G401.6 (cell line): Measurements from ENCODE around the gene MYL6.
"Not testable (repeated sequence)": the region's sequence is repeated elsewhere in the genome, so short reads cannot be mapped to it uniquely, and the experiment has no call there.

Experiments used
- FAIRE-seq: peaks from 2 replicates; lab custom pipeline; 2012; peaks lifted over from hg19 to GRCh38; lab: Jason Lieb, UNC

Gene MYL6

DNA sequence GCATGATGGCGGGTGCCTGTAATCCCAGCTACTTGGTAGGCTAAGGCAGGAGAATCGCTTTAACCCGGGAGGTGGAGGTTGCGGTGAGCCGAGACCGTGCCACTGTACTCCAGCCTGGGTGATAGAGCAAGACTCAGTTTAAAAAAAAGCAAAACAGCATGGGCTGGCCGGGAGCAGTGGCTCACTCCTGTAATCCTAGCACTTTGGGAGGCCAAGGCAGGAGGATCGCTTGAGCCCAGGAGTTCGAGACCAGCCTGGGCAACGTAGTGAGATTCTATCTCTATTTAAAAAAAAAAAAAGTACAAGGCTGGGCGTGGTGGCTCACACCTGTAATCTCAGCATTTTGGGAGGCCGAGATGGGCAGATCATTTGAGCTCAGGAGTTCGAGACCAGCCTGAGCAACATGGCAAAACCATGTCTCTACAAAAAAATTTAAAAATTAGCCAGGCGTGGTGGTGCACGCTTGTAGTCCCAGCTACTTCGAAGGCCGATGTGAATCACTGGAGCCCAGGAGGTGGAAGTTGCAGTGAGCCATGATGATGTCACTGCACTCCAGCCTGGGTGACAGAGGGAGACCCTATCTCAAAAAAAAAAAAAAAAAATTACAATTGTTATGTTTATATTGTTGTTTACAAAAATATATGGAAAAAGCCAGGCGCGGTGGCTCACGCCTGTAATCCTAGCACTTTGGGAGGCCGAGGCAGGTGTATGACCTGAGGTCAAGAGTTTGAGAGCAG is 1.5 kb upstream of the MYL6 start:
- FAIRE-seq, result not testable (repeated sequence)

DNA sequence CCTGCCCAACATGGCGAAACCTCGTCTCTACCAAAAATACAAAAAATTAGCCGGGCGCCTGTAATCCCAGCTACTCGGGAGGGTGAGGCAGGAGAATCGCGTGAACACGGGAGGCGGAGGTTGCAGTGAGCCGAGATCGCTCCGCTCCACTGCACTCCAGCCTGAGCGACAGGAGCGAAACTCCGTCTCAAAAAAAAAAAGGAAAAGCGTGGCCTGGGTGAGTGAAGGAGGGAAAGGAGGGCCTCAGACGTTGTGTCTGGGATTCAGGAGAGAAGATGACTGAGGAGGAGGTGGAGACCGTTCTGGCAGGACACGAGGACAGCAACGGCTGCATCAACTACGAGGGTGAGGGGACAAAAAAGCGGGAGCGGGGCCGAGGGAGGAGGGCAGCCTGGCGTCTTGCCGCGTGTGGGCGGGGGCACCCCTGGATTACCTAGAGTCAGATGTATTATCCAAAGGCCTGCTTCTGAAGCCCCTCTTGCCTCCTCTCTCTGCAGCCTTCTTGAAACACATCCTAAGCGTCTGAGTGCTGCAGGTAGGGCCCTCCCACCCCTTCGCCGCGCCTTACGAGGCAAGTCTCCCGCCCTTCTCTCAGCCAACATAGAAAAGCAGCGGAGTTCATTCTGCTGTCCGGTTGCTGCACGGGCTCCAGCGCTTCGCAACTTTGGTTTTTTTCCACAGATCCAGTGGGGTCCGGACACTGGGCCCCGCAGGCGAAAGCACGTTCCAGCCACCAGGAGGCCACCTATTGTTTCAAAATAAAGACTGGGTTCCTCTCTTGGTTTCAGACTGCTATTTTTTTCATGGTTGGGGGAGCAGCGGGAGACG is 744 bp upstream of the MYL6 start:
- FAIRE-seq, result peak; percentile 66

DNA sequence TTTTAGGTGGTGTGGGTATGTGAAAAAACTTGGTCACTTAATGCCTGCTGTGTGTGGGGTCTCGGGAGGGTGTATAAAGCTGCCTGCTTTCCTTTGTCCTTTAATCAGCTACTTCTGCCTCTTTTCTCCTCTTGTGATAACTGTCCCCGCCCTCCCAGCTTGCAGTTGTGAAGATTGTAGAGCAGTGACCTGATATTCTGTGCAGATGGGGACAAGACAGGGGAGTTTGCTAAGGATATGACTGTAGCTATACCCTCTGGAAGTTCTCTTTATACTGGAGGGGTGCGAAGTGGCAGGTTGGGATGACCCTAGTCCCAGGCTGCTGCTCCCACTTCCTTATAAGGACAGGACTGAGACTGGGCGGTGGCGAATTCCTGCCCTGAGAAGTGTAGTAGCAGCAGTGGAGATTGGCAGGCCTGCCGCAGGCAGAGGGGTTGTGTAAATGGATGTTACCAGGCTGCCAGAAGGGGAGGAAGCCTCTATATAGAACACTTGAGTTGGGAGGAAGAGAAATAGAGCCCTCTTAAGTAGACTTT is 835 bp downstream of the MYL6 start:
- no peak for FAIRE-seq

DNA sequence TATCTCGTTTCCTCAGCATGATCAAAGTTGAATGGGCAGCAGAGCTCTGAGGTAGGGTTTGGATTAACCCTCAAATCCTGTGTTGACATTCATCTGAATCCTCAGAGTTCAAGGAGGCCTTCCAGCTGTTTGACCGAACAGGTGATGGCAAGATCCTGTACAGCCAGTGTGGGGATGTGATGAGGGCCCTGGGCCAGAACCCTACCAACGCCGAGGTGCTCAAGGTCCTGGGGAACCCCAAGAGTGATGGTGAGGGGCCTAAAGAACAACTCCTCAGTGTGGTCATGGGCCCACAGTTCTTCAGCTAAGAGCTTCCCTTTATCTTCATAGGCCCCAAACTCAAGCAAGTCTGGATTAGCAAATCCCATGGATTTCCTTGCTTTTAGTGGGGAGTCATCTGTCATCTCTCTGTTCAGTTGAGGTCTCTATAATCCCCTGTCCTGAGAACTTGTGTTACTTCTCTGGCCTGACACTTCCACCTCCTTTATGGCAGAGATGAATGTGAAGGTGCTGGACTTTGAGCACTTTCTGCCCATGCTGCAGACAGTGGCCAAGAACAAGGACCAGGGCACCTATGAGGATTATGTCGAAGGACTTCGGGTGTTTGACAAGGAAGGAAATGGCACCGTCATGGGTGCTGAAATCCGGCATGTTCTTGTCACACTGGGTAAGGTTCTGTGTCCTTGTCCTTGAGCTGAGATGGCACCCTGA is 1.5 kb downstream of the MYL6 start:
- FAIRE-seq, result no peak

DNA sequence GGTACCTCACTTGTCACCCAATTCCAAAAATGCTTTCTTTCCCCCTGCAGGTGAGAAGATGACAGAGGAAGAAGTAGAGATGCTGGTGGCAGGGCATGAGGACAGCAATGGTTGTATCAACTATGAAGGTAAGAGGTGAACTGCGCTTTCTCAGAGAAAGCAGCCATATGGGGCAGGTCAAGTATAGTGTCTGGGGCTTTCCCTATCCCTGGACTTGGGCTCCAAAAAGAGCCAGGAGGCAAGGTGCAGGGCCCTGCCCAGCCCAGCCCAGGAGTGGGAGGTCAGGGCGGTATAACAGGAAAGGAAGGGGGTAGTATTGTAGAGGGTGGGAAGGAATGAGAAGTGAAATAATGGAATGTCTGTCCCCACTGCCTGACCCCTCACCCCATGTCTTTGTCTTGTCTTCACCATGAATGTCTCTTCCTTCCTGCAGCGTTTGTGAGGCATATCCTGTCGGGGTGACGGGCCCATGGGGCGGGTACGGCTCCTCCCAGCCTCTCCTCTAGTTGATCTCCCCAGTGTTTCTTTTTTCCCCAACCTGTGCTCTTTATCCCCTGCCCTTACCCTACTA is 2.1 kb downstream of the MYL6 start:
- no peak for FAIRE-seq

DNA sequence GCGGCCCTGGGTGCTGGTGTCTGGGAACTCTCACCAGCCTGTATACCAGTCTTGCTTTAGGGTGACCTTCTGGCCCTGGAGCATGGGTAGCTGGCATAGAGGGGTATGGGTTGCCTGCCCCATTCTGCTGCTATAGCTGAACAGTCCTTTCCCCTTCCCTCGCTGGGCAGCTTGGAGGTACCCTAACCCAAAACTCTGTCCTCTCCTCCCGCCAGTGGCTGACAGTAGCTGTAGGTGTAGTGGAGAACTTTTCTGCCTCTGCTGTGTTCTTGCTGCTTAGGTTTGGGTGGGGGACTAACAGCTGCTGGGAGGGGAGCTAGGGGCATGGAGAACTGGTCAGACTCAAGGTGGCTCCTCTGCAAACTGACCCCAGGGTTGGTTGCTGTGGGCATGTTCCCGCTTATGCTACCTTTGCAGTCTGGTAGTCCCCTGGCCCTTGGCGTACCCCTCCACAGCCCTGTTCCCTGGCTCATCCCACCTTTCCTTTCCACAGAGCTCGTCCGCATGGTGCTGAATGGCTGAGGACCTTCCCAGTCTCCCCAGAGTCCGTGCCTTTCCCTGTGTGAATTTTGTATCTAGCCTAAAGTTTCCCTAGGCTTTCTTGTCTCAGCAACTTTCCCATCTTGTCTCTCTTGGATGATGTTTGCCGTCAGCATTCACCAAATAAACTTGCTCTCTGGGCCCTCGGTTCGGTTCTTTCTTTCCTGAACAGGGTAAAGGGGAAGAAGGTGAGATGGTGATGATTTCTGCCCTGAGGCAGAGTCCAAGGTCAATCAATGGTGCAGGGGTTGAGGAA is 2.9 kb downstream of the MYL6 start:
- FAIRE-seq, result no peak

DNA sequence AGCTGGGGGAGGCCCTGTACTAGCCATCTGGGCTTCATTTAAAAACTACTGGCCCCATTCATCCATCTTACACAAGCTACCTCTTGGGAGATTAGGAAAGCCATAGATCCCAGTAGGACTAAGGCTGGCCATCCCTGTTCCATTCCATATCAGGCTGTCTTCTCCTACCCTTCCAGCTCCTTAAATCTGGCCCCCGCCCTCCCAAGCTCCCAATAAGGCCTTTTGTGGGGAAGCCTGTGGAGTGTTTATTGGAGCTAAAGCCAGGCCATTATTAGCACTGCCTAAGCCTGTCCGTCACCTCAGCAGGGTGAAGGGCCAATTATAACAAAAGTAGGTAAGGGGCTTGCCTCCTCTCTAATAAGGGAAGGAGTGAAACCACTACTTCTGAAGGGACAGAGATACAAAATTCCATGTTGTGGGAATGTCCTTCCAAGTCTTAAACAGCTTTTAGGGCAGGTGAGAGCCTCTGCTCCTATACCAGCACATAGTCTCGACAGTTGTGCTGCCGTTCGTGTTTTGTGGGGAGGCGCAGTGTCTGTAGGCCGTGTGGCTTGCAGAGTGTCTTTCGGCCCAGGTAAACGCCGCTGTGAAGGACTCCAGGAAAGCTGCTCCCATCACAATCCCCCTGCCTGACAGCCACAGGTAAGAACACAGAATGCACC is 3.7 kb downstream of the MYL6 start:
- FAIRE-seq, result no peak

DNA sequence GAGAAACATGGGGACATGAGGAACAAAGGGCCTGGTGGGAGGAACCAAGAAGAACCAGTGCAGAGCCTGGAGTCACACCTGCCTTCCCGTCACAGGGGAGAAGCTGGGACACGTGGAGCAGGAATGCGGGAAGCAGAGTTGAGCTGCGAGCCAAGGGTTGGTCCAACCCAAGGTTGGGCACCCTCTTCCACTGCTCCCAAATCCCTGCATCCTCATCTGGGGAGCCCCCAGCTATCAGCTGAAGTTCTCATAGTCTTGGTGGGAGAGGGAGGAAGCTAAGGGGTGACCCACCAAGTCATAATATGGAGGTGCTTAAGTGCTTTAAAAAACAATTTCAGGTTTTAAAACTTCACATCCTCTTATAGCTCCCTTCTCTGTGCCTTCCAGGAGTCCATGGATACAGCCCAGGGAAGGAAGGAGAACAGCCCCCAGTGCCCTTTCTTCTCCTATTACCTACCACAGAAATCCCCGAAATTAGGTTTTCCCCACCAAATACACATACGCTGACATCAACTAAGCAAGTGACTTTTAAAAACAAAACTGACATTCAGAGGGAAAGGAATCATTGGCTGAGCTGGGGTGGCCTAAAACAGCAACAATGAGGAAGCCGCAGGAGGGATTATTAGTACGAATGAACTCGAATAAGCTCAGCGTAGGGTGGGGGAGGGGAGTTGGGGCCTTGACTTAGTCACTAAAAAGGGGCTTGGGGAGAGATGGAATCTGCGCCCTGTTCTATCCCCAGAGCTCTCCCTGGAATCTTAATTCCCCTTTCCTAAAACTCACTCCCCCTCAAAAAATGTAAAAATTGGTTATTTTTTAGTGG is 4.5 kb downstream of the MYL6 start:
- FAIRE-seq, result no peak

DNA sequence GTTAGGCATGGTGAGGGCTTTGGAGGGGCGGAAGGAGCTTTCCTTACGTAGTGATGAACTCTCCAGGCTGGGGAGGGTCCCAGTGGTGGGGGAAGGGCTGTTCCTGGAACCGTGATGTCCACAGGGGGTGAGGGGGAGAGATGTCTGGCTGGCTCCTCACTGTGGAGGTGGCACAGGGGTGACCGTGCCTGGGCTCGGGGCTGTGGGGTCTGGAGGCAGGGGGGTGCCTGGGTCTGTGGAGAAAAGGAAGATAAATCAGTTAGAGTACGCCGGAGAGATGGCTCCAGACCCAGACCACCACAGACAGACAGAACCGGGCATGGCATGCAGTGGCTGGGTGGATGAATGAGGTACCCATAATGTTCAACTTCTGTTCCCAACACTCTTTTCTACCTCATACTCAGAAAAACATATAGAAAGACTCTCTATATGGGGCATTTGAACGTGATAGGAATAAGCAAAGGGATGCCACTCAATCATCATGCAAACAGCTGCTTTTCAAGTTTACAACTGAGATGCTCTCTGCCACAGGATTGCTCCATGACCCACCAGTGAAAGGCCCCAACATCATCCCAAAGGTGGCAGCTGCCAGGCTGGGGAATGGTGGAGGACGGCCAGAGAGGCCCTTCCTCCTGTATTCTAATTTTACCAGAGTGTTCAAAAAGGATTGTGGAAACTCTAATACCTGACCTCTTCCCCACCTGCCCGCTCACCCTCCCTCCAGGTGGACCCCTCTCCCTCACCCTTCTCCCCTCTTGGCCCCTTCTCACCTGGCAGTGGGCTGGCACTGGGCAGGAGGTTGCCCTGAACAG is 5.6 kb downstream of the MYL6 start:
- FAIRE-seq, result no peak

DNA sequence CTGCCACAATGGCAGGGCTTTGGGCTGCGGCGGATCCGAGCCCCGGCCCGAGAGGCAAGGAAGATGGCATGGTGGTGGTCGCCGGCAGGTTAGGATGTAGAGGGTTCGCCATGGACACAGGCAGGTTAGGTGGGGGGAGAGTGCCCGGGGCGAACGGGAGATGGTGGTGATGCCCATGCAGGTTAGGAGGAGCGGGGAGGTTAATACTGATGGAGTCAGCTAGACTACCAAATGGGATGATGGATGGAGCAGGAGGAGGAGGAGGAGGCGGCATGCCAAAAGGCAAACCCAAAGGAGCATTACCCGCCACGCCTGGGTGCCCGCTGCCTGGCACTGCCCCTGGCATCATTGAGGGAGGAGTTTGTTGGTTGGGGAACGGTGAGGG is 6.2 kb downstream of the MYL6 start:
- FAIRE-seq, result no peak

DNA sequence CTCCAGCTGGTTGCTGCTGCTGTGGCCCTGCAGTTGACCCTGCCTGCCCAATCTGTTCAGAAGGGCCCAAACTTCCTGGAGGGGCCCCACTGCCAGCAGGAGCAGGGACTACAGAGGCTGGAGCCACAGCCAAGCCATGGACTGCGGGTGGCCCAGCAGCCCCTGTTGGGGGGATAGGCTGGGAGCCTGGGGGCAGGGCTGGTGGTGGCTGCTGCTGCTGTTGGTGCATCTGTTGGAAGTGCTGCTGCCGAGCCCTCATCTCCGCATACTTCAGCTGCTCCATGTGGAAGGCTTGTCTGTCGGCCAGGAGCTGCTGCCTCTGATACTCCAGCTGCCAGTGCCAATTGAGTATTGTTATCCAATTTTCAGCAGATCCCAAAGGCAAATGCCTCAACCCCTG is 7.2 kb downstream of the MYL6 start:
- FAIRE-seq, result no peak

DNA sequence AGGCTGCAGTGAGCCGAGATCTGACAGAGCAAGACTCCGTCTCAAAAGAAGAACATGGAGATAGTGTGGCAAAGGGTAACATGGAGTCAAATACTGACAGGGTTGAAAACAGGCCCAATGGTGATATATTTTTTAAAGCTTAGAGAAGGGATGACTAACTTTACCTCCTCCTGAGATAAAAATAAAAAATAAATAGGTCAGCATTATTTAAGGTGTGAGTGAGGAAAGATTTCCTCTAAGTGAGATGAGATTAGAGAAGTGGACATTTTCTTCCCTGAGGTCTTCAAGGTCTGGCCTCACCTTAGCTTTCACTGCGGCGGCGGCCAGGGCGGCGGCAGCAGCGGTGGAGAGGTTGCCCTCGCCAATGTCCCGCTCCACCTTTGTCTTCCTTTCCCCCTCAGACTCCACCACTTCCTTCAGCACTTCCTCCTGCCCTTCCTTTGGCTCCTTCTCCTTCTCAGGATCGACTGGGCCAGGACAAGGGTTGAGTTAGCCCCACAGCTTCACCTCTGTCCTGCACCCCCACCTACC is 11.1 kb downstream of the MYL6 start:
- no peak for FAIRE-seq

DNA sequence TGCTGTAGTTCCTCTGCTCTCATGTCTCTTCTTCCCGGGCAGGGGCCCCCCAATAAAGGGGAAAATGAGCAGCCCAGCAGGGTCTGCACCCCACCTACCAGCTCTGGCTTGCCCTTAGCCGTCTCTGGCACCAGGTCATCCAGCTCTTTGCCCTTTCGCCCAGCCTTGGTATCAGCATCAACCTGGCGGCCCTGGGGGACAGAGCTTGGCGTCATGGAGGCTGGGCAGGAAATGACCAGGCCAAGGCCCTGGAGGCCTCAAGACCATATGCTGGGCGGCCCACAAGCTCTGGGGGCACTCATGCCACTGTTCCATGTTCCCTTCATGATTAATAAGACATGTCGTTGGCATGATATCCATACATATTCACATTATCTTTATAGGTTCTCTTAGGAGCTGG is 14.7 kb downstream of the MYL6 start:
- no peak for FAIRE-seq

DNA sequence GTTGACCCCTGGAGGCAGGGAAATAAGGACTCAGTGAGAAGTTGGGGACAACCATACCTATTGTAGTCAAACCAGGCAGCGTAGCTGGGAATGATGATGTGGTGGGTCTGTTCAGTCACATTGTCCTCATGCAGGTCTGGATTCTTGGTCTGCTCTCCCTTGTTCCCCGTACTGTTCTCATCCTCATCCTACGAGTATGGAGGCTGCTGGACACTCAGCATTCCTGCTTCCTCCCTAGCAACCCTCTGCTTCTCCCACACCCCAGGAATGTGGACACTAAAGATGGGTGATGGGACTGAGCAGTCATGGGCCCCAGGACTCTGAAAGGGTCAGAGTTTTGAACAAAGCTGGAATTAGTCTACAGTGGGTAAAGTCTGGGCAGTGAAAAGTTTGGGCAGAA is 20.2 kb downstream of the MYL6 start:
- FAIRE-seq, result no peak

DNA sequence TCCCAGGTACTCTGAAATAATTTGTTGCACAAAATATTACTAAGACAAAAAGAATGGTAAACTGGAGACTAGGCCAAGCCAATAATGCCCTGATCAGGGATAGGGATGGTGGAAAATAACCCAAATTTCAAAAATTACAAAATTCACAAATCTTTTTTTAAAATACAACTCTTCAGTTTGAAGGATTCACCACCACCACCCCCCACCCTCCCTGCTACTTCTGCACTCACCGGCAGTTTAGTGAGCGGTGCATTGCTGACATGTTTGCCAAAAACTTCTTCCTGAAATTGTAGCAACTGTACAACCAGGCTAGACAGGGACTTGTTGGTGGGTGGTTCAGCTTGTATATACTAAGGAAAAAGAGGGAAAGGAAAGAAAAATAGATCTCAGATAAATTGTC is 28.8 kb downstream of the MYL6 start:
- FAIRE-seq, result no peak

DNA sequence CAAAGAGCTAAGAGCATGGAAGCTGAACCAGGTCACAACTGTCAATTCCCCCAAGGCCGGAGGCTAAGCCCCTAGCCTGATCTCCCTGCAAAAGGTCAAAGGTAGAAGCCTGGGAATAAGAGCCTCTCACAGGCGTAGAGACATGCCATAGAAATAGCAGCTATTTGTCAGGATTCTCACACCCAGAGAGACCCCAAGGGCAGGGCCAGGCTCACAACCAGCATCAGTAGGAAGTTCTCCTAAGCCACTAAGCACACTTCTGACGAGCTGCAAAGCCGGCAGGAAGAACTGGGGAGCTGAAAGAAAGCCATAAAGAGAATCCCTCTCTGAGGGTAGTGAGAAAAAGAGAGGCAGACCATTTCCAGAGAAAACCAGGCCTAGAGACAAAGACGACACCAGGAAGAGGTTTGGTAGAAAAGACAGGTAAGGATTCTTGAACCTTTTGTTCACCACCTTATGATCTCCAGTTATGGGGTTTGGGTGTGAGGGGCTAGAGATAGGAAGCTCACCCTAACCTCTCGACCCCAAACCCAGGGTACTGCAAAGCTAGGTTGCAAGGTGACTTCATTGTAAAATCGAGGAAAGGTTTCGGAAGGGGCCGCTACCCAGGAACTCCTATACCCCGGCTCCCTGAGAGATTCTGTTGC is 30.1 kb downstream of the MYL6 start:
- no peak for FAIRE-seq

DNA sequence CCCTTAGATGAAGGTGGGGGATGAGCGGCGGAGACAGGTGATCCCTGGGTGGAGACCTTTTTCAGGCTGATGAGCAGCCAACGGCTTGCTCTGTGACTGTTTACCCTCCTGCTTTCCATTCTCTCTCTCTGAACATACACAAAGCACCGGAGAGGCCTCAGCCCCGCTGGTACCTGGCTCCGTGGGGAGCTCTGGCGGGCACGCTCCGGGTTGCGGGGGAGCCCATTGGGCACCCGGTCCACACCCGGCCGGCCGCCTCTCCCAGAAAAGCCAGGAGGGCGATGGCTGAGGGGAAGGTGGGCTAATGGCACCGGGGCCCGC is 30.6 kb downstream of the MYL6 start:
- no peak for FAIRE-seq

DNA sequence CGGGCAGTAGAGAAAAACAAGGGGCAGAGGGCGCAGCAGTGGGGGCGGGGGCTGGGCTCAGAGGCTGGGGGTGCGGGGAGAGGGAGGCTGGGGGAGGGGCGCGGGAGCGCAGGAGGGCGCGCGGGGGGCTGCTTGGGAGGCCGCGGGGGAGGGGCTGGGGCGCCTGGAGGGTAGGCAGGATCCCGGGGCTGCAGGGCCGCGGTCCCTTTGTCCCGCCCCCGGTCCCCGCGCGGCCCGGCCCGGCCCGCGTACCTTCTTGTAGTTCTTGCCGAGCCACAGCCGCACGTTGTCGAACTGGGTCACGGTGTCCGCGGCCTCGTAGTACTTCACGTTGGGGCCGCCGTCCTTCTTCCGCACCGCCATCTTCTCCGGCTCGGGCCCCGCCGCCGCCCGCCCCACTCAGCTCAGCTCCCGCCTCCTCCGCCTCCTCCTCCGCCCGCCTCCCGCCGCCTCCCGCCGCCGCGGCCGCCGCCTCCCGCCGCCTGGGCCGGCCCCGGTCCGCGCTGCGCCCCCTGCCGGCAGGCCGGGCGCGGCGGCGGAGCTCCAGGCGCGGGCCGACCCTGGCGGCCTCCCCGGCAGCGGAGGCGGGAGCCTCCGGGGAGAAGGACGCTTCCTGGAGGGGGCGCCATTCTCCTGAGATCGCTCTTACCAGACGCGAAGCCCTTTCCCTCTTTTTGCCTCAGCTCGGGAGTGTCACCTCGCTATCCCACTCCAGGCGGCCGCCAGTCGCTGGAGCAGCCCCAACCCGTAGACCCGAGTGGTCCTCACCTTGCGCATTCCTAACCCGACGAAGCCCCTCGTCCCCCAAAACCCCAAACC is 31.1 kb downstream of the MYL6 start, which contains the start of gene SMARCC2:
Gene SMARCC2, minus strand, starts transcription at position 385 of the 819 bp plus-strand sequence. Its CDS starts 22 bp downstream, at position 363.
- FAIRE-seq, result no peak
